Epithelial cell of esophagus (primary cell): ENCODE data around the gene CLEC19A.
"Not testable (repeated sequence)": the region's sequence is repeated elsewhere in the genome, so short reads cannot be mapped to it uniquely, and the experiment has no call there.

Experiments used
- DNase-seq: peaks from one replicate; pipeline ENCODE4 v3.0.0; 2010; ENCODE audit warnings: low read depth
- H3K4me3 ChIP-seq: 2 replicates; pipeline ENCODE4 v1.5.1; 2011; ENCODE audit warnings: mild to moderate bottlenecking, low read length, control low read depth
- TF ChIP-seq, protein P1 (sequence below): IDR thresholded peaks from 2 replicates; pipeline ENCODE4 v1.5.1; 2011; ENCODE audit warnings: low read depth, mild to moderate bottlenecking, low read length, control low read depth, inconsistent platforms; ENCODE audit not compliant: insufficient read depth; ENCODE audit errors: missing control alignments

CLEC19A gene

DNA sequence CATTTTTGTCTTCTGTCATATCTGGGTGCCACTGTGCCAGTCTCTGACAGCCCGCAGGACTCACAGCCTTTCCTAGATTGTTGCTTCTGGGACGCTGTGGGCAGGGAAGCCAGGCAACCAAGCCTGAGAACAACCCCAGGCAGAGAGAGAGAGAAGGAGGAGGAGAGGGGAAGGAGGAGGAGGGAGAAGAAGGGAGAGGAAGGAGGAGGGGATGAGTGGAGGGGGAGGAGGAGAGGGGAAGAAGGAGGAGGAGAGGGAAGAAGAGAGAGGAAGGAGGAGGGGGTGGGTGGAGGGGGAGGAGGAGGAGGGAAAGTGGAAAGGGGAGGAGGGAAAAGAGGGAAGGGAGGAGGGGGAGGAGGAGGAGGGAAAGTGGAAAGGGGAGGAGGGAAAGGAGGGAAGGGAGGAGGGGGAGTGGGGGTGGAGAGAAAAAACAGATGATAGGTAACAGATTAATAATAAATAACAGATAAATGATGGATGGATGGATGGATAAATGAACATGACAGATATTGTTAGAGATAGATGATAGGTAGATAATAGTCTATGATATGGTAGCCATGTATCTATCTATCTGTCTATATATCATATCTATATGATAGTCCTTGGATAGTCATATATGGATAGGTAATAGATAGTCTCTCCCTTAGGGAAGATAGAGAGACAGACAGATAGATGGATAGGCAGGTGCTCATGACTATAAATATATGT lies 29.3 kb downstream of the CLEC19A start:
- DNase-seq = no peak
- TF ChIP-seq, protein P1, sequence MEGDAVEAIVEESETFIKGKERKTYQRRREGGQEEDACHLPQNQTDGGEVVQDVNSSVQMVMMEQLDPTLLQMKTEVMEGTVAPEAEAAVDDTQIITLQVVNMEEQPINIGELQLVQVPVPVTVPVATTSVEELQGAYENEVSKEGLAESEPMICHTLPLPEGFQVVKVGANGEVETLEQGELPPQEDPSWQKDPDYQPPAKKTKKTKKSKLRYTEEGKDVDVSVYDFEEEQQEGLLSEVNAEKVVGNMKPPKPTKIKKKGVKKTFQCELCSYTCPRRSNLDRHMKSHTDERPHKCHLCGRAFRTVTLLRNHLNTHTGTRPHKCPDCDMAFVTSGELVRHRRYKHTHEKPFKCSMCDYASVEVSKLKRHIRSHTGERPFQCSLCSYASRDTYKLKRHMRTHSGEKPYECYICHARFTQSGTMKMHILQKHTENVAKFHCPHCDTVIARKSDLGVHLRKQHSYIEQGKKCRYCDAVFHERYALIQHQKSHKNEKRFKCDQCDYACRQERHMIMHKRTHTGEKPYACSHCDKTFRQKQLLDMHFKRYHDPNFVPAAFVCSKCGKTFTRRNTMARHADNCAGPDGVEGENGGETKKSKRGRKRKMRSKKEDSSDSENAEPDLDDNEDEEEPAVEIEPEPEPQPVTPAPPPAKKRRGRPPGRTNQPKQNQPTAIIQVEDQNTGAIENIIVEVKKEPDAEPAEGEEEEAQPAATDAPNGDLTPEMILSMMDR = no peak
- H3K4me3 ChIP-seq = no peak overlapping the region

DNA sequence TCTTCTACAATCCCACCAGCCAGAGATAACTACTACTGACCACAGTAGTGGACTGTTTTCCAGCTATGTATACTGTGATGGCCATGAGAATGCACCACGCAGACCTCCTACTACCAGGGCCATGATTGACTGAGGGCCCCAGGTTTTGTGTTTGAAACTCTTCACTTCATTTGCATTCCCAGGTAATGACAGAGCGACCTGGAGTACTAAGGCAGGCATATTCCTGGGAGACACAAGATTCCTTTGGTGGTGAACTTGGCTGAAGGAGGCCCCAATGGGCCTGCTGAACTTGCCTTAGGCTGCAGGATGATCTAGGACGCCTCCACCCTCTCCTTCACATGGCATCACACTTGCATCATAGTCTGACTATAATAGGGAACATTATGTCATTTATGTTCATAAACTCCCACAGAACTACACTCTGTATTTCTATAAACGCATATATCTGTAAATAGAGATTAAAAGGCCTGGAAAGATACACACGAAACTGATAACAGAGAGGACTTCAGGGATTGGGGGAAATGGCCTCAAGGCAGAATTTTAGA lies 30.4 kb downstream of the CLEC19A start:
- TF ChIP-seq, protein P1 = no peak
- no peak for DNase-seq

GRCh38 chr16:19316846-19317245 lies 31.3 kb downstream of the CLEC19A start:
- H3K4me3 ChIP-seq = no peak overlapping the region
- no peak for DNase-seq
- TF ChIP-seq, protein P1 = no peak

More for the DNA sequence above, 30.4 kb downstream of the CLEC19A start:
- H3K4me3 ChIP-seq = no peak overlapping the region

- not testable (repeated sequence) for H3K4me3 ChIP-seq, DNase-seq
Observed at GRCh38 chr16:19321186-19321585, 35.7 kb downstream of the CLEC19A start.

- DNase-seq = no peak
- TF ChIP-seq, protein P1 = no peak
- H3K4me3 ChIP-seq = no peak overlapping the region
Observed at GRCh38 chr16:19323596-19323995, 38.1 kb downstream of the CLEC19A start.

DNA sequence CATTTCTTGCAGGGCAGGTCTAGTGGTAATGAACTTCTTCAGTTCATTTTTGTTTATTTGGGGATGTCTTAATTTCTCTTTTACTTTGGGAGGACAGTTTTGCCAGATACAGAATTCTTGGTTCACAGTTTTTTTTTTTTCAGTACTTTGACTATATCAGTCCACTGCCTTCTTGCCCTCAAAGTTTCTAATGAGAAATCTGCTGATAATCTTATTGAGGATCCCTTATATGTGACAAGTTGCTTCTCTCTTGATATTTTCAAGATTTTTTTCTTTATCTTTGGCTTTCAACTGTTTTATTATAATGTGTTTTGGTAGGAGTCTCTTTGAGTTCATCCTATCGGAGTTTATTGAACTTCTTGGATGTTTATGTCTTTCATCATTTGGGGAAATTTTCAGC lies 42.8 kb downstream of the CLEC19A start:
- no peak for DNase-seq
- H3K4me3 ChIP-seq = no peak overlapping the region

GRCh38 chr16:19329932-19330331 lies 44.4 kb downstream of the CLEC19A start:
- no peak overlapping the region for H3K4me3 ChIP-seq
- peak; percentile 34 for DNase-seq
- TF ChIP-seq, protein P1 = no peak

More for the DNA sequence above, 42.8 kb downstream of the CLEC19A start:
- TF ChIP-seq, protein P1 = no peak
